Hepatocyte (in vitro differentiated cells): ENCODE data around the gene ATP5MC2. TPM values are rescaled to one million over a fixed set of nuclear protein-coding genes. Genes with fewer than 3 reads are reported as not detected.
"Not testable (repeated sequence)": the region's sequence is repeated elsewhere in the genome, so short reads cannot be mapped to it uniquely, and the experiment has no call there.

Experiments
- DNase-seq: peaks from one replicate; pipeline ENCODE4 v3.0.0-alpha.2; 2016; ENCODE audit warnings: low spot score
- H2AFZ ChIP-seq: fragments of 200-600 bp; sonication (generic); 2 replicates; pipeline ENCODE4 v1.6.0; 2016; ENCODE audit warnings: antibody characterized with exemption, mild to moderate bottlenecking
- H3K27ac ChIP-seq: fragments of 200-600 bp; sonication (generic); 2 replicates; pipeline ENCODE4 v1.5.1; 2016; ENCODE audit warnings: mild to moderate bottlenecking
- H3K27me3 ChIP-seq: fragments of 200-600 bp; sonication (generic); 2 replicates; pipeline ENCODE4 v1.6.1; 2016
- H3K36me3 ChIP-seq: fragments of 200-600 bp; sonication (generic); replicated peaks from 2 replicates; pipeline ENCODE4 v1.5.1; 2016; ENCODE audit warnings: low read depth; ENCODE audit not compliant: insufficient read depth
- H3K4me1 ChIP-seq: fragments of 200-600 bp; sonication (generic); 2 replicates; pipeline ENCODE4 v1.5.1; 2016; ENCODE audit warnings: mild to moderate bottlenecking, moderate library complexity; ENCODE audit not compliant: insufficient read depth
- H3K4me2 ChIP-seq: fragments of 200-600 bp; sonication (generic); 2 replicates; pipeline ENCODE4 v1.6.0; 2016
- H3K4me3 ChIP-seq: fragments of 200-600 bp; sonication (generic); 2 replicates; pipeline ENCODE4 v1.5.1; 2016; ENCODE audit warnings: mild to moderate bottlenecking
- H3K79me2 ChIP-seq: fragments of 200-600 bp; sonication (generic); 2 replicates; pipeline ENCODE4 v1.6.0; 2017; ENCODE audit warnings: mild to moderate bottlenecking
- H3K9me2 ChIP-seq: fragments of 200-600 bp; sonication (generic); replicated peaks from 2 replicates; pipeline ENCODE4 v1.6.0; 2017; ENCODE audit warnings: mild to moderate bottlenecking; ENCODE audit not compliant: insufficient read depth
- H3K9me3 ChIP-seq: fragments of 200-600 bp; sonication (generic); 2 replicates; pipeline ENCODE4 v1.5.1; 2016; ENCODE audit warnings: low read depth, mild to moderate bottlenecking
- H4K20me1 ChIP-seq: fragments of 200-600 bp; sonication (generic); 2 replicates; pipeline ENCODE4 v1.6.0; 2016; ENCODE audit warnings: mild to moderate bottlenecking; ENCODE audit not compliant: insufficient read depth, poor library complexity, severe bottlenecking
- CTCF ChIP-seq: fragments of 200-600 bp; sonication (generic); IDR thresholded peaks from 2 replicates; pipeline ENCODE4 v1.5.1; 2016; ENCODE audit warnings: antibody characterized with exemption, mild to moderate bottlenecking; ENCODE audit not compliant: poor library complexity
- EZH2 ChIP-seq: fragments of 200-600 bp; sonication (generic); IDR thresholded peaks from 2 replicates; pipeline ENCODE4 v1.6.1; 2016; ENCODE audit warnings: antibody characterized with exemption, mild to moderate bottlenecking, borderline replicate concordance
- EZH2phosphoT487 ChIP-seq: fragments of 200-600 bp; sonication (generic); IDR thresholded peaks from one replicate; pipeline ENCODE4 v1.6.1; 2018; ENCODE audit warnings: antibody characterized with exemption, mild to moderate bottlenecking, low read depth, moderate library complexity; ENCODE audit not compliant: unreplicated experiment, severe bottlenecking
- whole genome bisulfite sequencing: methylation state at CpG from one replicate; pipeline ENCODE4 v1.1.6; 2016; ENCODE audit warnings: low lambda C conversion rate; ENCODE audit errors: missing lambda C conversion rate; 5-methylcytosine and 5-hydroxymethylcytosine counted together
- polyA plus RNA-seq: library from polyadenylated mRNA; unstranded; fragments of >200 nt; fragmentation: Nextera tagmentation; extraction: Ambion mirVana; gene quantifications from 2 replicates; pipeline ENCODE4 v1.2.1, GENCODE V29; 2016
- total RNA-seq: library from RNA; depleted of rRNA; stranded (reverse); fragments of >200 nt; gene quantifications from 2 replicates; pipeline ENCODE4 v1.2.3, GENCODE V29; 2014

Gene ATP5MC2
- total and polyA plus RNA-seq, 2 experiments from 2014 or later, result 252 to 301 TPM

DNA sequence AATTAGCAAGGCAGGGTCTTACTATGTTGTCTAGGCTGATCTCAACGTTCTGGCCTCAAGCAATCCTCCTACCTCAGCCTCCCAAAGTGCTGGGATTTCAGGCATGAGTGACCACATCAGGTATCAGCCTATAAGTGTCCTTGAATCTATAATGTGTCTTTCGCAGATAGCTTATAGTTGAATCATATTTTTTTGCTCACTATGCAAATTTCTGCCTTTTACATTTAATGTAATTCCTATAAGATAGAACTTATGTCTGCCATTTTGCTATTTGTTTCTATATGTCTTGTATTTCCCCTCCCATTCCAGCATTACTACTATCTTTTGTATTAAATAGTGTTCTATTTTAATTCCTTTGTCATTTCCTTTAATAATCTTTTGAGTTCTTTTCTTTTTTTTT lies 39.2 kb downstream of the ATP5MC2 start:
- H3K79me2 ChIP-seq, result no peaks in the 10 kb centered on the region
- no peaks in the 10 kb centered on the region for H3K9me2 ChIP-seq
- H3K4me2 ChIP-seq, result no peak overlapping the region
- no peak overlapping the region for H3K4me3 ChIP-seq
- no peak for DNase-seq
- 69% methylated on average over 2 of the region's 2 CpGs for WGBS
- no peaks in the 10 kb centered on the region for H3K27me3 ChIP-seq
- no peaks in the 10 kb centered on the region for H3K36me3 ChIP-seq
- H2AFZ ChIP-seq, result no peak overlapping the region
- H3K27ac ChIP-seq, result no peak overlapping the region
- H3K4me1 ChIP-seq, result no peaks in the 10 kb centered on the region
- no peaks in the 10 kb centered on the region for H3K9me3 ChIP-seq
- no peak for TF ChIP-seq EZH2phosphoT487
- no peak for TF ChIP-seq CTCF
- TF ChIP-seq EZH2, result no peak
- H4K20me1 ChIP-seq, result no peaks in the 10 kb centered on the region

- not testable (repeated sequence) for H3K9me3 ChIP-seq, H3K4me3 ChIP-seq, H3K27ac ChIP-seq, H3K4me2 ChIP-seq, H3K36me3 ChIP-seq, H3K27me3 ChIP-seq, H2AFZ ChIP-seq, H3K4me1 ChIP-seq, H4K20me1 ChIP-seq, DNase-seq, H3K79me2 ChIP-seq, H3K9me2 ChIP-seq
Observed at GRCh38 chr12:53635708-53636107, 40.2 kb downstream of the ATP5MC2 start.

GRCh38 chr12:53631721-53632120 lies 44.2 kb downstream of the ATP5MC2 start:
- TF ChIP-seq EZH2 (no peak), EZH2phosphoT487 (no peak), CTCF (no peak)

GRCh38 chr12:53627919-53628318 lies 48.0 kb downstream of the ATP5MC2 start:
- no peak overlapping the region for H3K4me2 ChIP-seq
- peaks cover 3% of the 10 kb centered on the region for H4K20me1 ChIP-seq
- no peak overlapping the region for H2AFZ ChIP-seq
- DNase-seq, result no peak
- H3K9me3 ChIP-seq, result no peaks in the 10 kb centered on the region
- H3K27ac ChIP-seq, result no peak overlapping the region
- H3K36me3 ChIP-seq, result no peaks in the 10 kb centered on the region
- peaks cover 18% of the 10 kb centered on the region for H3K4me1 ChIP-seq
- H3K27me3 ChIP-seq, result no peaks in the 10 kb centered on the region
- no peak overlapping the region for H3K4me3 ChIP-seq
- WGBS, result 91% methylated on average over 11 of the region's 11 CpGs
- TF ChIP-seq EZH2 (no peak), CTCF (no peak), EZH2phosphoT487 (no peak)
- no peaks in the 10 kb centered on the region for H3K9me2 ChIP-seq
- peaks cover 24% of the 10 kb centered on the region for H3K79me2 ChIP-seq

More at GRCh38 chr12:53631721-53632120, 44.2 kb downstream of the ATP5MC2 start:
- Histone ChIP-seq H3K79me2 (no peaks in the 10 kb centered on the region), H3K4me3 (no peak overlapping the region), H2AFZ (no peak overlapping the region), H3K27ac (no peak overlapping the region), H3K9me2 (no peaks in the 10 kb centered on the region), H3K27me3 (no peaks in the 10 kb centered on the region), H4K20me1 (no peaks in the 10 kb centered on the region), H3K36me3 (no peaks in the 10 kb centered on the region), H3K4me2 (no peak overlapping the region), H3K4me1 (peaks cover 3% of the 10 kb centered on the region), H3K9me3 (no peaks in the 10 kb centered on the region)
- no peak for DNase-seq
- 83% methylated on average over 1 of the region's 1 CpG for WGBS
